K562 (cell line): ENCODE results near the gene TEDC1. TPM values are rescaled to one million over a fixed set of nuclear protein-coding genes. Genes with fewer than 3 reads are reported as not detected.

Experiments used
- ETV5 ChIP-seq: sonication (generic); formaldehyde crosslinking; IDR thresholded peaks from 2 replicates; pipeline ENCODE4 v1.4.0; 2020; ENCODE audit warnings: low read depth, mild to moderate bottlenecking, missing genetic modification reagents
- HNRNPL ChIP-seq: fragments of 200-400 bp; formaldehyde crosslinking; IDR thresholded peaks from 2 replicates; pipeline ENCODE4 v1.6.1; 2017; ENCODE audit warnings: low read depth, mild to moderate bottlenecking, low read length
- HOXB6 ChIP-seq: fragments of 250-450 bp; sonication (Bioruptor Pico); IDR thresholded peaks from 2 replicates; pipeline ENCODE4 v1.5.1; 2022; ENCODE audit warnings: mild to moderate bottlenecking, borderline replicate concordance
- MIER1 ChIP-seq: fragments of 450-650 bp; IDR thresholded peaks from 2 replicates; pipeline ENCODE4 v1.6.1; 2016; ENCODE audit warnings: antibody characterized with exemption, mild to moderate bottlenecking, low read depth
- MTA1 ChIP-seq: fragments of 450-650 bp; IDR thresholded peaks from 2 replicates; pipeline ENCODE4 v1.6.1; 2017; ENCODE audit warnings: borderline replicate concordance
- MYC ChIP-seq, 2 experiments: fragments of 250-450 bp in 1 of 2; sonication (Bioruptor Pico) in 1 of 2; IDR thresholded peaks; 2 replicates each; pipeline versions ENCODE4 v1.5.1 to v1.6.1; 2012 to 2021; ENCODE audit warnings: low read depth in 2 of 2, borderline replicate concordance in 1 of 2, improper control_type of control experiment in 1 of 2, low read length in 1 of 2, mild to moderate bottlenecking in 1 of 2, moderate library complexity in 1 of 2
- NBN ChIP-seq: fragments of 450-650 bp; IDR thresholded peaks from 2 replicates; pipeline ENCODE4 v1.6.1; 2016; ENCODE audit warnings: low read depth, mild to moderate bottlenecking
- NONO ChIP-seq, 2 experiments: fragments of 200-400 bp in 1 of 2; fragments of 450-650 bp in 1 of 2; formaldehyde crosslinking in 1 of 2; IDR thresholded peaks; 2 replicates each; pipeline ENCODE4 v1.6.1; 2017; ENCODE audit warnings: low read depth in 2 of 2, mild to moderate bottlenecking in 2 of 2, moderate library complexity in 2 of 2, low read length in 1 of 2
- PHF8 ChIP-seq: fragments of 200-600 bp; sonication (generic); IDR thresholded peaks from 2 replicates; pipeline ENCODE4 v1.6.1; 2012; ENCODE audit warnings: mixed run types, mild to moderate bottlenecking, inconsistent platforms, low read length, moderate library complexity, borderline replicate concordance
- RB1 ChIP-seq: fragments of 450-650 bp; IDR thresholded peaks from 2 replicates; pipeline ENCODE4 v1.6.1; 2017; ENCODE audit warnings: low read depth, mild to moderate bottlenecking
- RBFOX2 ChIP-seq: fragments of 200-400 bp; formaldehyde crosslinking; IDR thresholded peaks from 2 replicates; pipeline ENCODE4 v1.6.1; 2017; ENCODE audit warnings: low read depth, mild to moderate bottlenecking, low read length, moderate library complexity
- SIN3A ChIP-seq, 2 experiments: fragments of 150-350 bp in 1 of 2; IDR thresholded peaks; 2 replicates each; pipeline ENCODE4 v1.6.1; 2011 to 2016; ENCODE audit warnings: borderline replicate concordance in 2 of 2, low read depth in 2 of 2, low read length in 2 of 2, mild to moderate bottlenecking in 2 of 2, moderate library complexity in 2 of 2; ENCODE audit not compliant: control insufficient read depth in 1 of 2
- SRSF3 ChIP-seq: fragments of 200-400 bp; formaldehyde crosslinking; IDR thresholded peaks from 2 replicates; pipeline ENCODE4 v1.6.1; 2016; ENCODE audit warnings: mild to moderate bottlenecking, low read length, moderate library complexity; ENCODE audit not compliant: insufficient read depth
- SUPT5H ChIP-seq: fragments of 450-650 bp; IDR thresholded peaks from 2 replicates; pipeline ENCODE4 v1.6.1; 2016
- YY1 ChIP-seq, 3 experiments: IDR thresholded peaks; 2 replicates each; pipeline ENCODE4 v1.6.1; 2011; ENCODE audit warnings: low read length in 2 of 3, mild to moderate bottlenecking in 2 of 3, moderate library complexity in 2 of 3, borderline replicate concordance in 1 of 3, control low read depth in 1 of 3, low read depth in 1 of 3; ENCODE audit not compliant: insufficient read depth in 3 of 3, insufficient replicate concordance in 2 of 3, control insufficient read depth in 1 of 3, insufficient read length in 1 of 3; ENCODE audit errors: extremely low read depth in 1 of 3
- ZFX ChIP-seq: sonication (generic); formaldehyde crosslinking; IDR thresholded peaks from 2 replicates; pipeline ENCODE4 v1.8.0; 2022; ENCODE audit warnings: mild to moderate bottlenecking, missing genetic modification reagents, moderate library complexity
- ZNF431 ChIP-seq: sonication (generic); formaldehyde crosslinking; IDR thresholded peaks from 2 replicates; pipeline ENCODE4 v1.8.0; 2022; ENCODE audit warnings: mild to moderate bottlenecking, missing genetic modification reagents
- ZNF512 ChIP-seq: IDR thresholded peaks from 2 replicates; pipeline ENCODE4 v1.6.1; 2016; ENCODE audit warnings: missing genetic modification characterization, missing compliant biosample characterization
- ZNF584 ChIP-seq: fragments of 200-800 bp; sonication (Bioruptor generic); IDR thresholded peaks from 2 replicates; pipeline ENCODE4 v1.6.1; 2016; ENCODE audit warnings: low read depth, mild to moderate bottlenecking, missing genetic modification characterization, missing compliant biosample characterization
- ZNF76 ChIP-seq: fragments of 250-450 bp; sonication (Bioruptor Pico); IDR thresholded peaks from 2 replicates; pipeline ENCODE4 v1.4.0; 2020; ENCODE audit warnings: mild to moderate bottlenecking, moderate library complexity, borderline replicate concordance
- polyA plus RNA-seq, 8 experiments: library from polyadenylated mRNA; depleted of rRNA in 4 of 8; stranded (reverse) in 5 of 8; unstranded in 3 of 8; fragments of >200 nt; fragmentation: Nextera tagmentation in 2 of 8; fragmentation: Illumina TruSeq in 1 of 8; extraction: Ambion mirVana in 2 of 8; extraction: Trizol in 1 of 8; gene quantifications; 2 replicates each; pipeline versions ENCODE4 v1.2.1 to v1.2.3, GENCODE V29; 2011 to 2014; ENCODE audit warnings: inconsistent platforms in 1 of 8, missing spikeins in 1 of 8
- total RNA-seq, 7 experiments: library from RNA; depleted of rRNA in 6 of 7; stranded (reverse); fragments of >200 nt in 6 of 7; fragmentation: Illumina TruSeq in 2 of 7; extraction: Trizol in 2 of 7; gene quantifications; 2 replicates each; pipeline versions ENCODE4 v1.2.1 to v1.2.3, GENCODE V29; 2011 to 2021; ENCODE audit warnings: low replicate concordance in 1 of 7
- TF ChIP-seq, protein P1 (sequence below): sonication (generic); formaldehyde crosslinking; IDR thresholded peaks from 2 replicates; pipeline ENCODE4 v1.8.0; 2022; ENCODE audit warnings: mild to moderate bottlenecking, missing genetic modification reagents

The TEDC1 gene
- total and polyA plus RNA-seq, 9 of the 15 experiments (the other 6 are each of a cell fraction or from before 2014, with no cell fraction given) = 0.21 to 28.3 (median 5.9) TPM

DNA sequence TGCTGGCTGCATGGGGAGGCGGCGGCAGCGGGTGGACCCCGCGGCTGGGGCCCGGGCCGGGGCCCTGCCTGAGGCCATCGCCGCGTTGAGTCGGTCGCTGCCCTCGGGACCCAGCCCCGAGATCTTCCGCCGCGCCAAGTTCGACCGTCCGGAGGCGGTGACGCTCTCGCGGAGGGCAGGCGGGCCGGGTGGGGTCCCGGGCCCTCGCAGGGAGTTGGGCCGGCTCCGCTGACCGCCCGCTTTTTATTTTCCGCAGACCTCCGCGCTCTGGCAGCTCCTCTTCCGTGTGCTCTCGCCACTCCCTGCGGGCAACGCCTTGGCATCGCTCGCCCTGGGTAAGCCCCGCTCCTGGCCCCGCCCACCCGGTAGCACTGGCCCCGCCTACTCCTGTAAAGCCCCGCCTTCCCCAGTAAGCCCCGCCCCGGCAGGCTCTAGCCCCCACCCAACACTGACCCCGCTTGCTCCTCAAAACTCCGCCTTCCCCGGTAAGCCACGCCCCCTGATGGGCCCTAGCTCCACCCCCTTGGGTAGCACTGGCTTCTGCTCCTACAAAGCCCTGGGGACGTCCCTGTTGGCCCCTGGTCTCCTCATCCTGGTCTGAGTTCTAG, 424 bp downstream of the TEDC1 start (continued):
- TF ChIP-seq RB1 = peak; percentile 66
- TF ChIP-seq ZNF584 (CRISPR knock-in tag) = no peak
- no peak for TF ChIP-seq NBN
- TF ChIP-seq RBFOX2 = peak; percentile 23
- TF ChIP-seq ZNF76 = no peak
- peak; percentile 64; the same call in 1 of the 2 replicates for TF ChIP-seq HNRNPL
- TF ChIP-seq MYC (IDR thresholded peaks at IDR 0.05; ENCODE audit: low read depth, low read length) = no peak
- no peak for TF ChIP-seq MYC (CRISPR knock-in tag; IDR thresholded peaks at IDR 0.05; ENCODE audit: borderline replicate concordance, low read depth)
- no peak for TF ChIP-seq ZNF512 (tag)
- TF ChIP-seq SUPT5H = peak; percentile 43; the same call in 1 of the 2 replicates
- no peak for TF ChIP-seq ZNF431 (CRISPR knock-in tag)
- TF ChIP-seq YY1 (IDR thresholded peaks at IDR 0.05; ENCODE audit: borderline replicate concordance in 1 of 3, control insufficient read depth in 1 of 3, extremely low read depth in 1 of 3, insufficient read depth in 3 of 3, insufficient read length in 1 of 3, insufficient replicate concordance in 2 of 3, low read depth in 1 of 3, low read length in 2 of 3) = peak in 1 of 3 experiments; percentile 9
- TF ChIP-seq NONO (IDR thresholded peaks at IDR 0.05; ENCODE audit: low read depth in 2 of 2, low read length in 1 of 2) = peak; percentile 32 to 76; a peak in 1 of 4 replicates
- no peak for TF ChIP-seq MIER1
- TF ChIP-seq, protein P1, sequence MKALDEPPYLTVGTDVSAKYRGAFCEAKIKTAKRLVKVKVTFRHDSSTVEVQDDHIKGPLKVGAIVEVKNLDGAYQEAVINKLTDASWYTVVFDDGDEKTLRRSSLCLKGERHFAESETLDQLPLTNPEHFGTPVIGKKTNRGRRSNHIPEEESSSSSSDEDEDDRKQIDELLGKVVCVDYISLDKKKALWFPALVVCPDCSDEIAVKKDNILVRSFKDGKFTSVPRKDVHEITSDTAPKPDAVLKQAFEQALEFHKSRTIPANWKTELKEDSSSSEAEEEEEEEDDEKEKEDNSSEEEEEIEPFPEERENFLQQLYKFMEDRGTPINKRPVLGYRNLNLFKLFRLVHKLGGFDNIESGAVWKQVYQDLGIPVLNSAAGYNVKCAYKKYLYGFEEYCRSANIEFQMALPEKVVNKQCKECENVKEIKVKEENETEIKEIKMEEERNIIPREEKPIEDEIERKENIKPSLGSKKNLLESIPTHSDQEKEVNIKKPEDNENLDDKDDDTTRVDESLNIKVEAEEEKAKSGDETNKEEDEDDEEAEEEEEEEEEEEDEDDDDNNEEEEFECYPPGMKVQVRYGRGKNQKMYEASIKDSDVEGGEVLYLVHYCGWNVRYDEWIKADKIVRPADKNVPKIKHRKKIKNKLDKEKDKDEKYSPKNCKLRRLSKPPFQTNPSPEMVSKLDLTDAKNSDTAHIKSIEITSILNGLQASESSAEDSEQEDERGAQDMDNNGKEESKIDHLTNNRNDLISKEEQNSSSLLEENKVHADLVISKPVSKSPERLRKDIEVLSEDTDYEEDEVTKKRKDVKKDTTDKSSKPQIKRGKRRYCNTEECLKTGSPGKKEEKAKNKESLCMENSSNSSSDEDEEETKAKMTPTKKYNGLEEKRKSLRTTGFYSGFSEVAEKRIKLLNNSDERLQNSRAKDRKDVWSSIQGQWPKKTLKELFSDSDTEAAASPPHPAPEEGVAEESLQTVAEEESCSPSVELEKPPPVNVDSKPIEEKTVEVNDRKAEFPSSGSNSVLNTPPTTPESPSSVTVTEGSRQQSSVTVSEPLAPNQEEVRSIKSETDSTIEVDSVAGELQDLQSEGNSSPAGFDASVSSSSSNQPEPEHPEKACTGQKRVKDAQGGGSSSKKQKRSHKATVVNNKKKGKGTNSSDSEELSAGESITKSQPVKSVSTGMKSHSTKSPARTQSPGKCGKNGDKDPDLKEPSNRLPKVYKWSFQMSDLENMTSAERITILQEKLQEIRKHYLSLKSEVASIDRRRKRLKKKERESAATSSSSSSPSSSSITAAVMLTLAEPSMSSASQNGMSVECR = no peak
- TF ChIP-seq SIN3A (IDR thresholded peaks at IDR 0.05; ENCODE audit: borderline replicate concordance in 2 of 2, control insufficient read depth in 1 of 2, low read depth in 2 of 2, low read length in 2 of 2) = peak in 1 of 2 experiments; percentile 67; a peak in 3 of 4 replicates
- no peak for TF ChIP-seq ETV5 (CRISPR knock-in tag)
- TF ChIP-seq PHF8 = peak; percentile 78; the same call in 1 of the 2 replicates
- TF ChIP-seq SRSF3 = no peak
- no peak for TF ChIP-seq MTA1
- no peak for TF ChIP-seq HOXB6 (CRISPR knock-in tag)
- peak; percentile 81 for TF ChIP-seq ZFX
